GM19025 (cell line): ENCODE measurements around the gene RCOR2.
"Not testable (repeated sequence)": the region's sequence is repeated elsewhere in the genome, so short reads cannot be mapped to it uniquely, and the experiment has no call there.

Source experiments
- ATAC-seq: cut with Tn5 transposase; IDR thresholded peaks from one replicate; pipeline ENCODE4 v1.9.1; 2021; ENCODE audit warnings: mild to moderate bottlenecking, low read depth, moderate library complexity; ENCODE audit not compliant: unreplicated experiment

Gene RCOR2

GRCh38 chr11:63916837-63917691, at the start of gene RCOR2:
Gene RCOR2, minus strand, starts transcription at chr11:63917164. Its CDS starts 708 bp downstream, at chr11:63916456.
- no peak for ATAC-seq

GRCh38 chr11:63966444-63966843, 49.5 kb upstream of the RCOR2 start:
- no peak for ATAC-seq

- ATAC-seq = not testable (repeated sequence)
Measured at GRCh38 chr11:63963895-63964294, 46.9 kb upstream of the RCOR2 start.

GRCh38 chr11:63961608-63962412, 44.8 kb upstream of the RCOR2 start:
- ATAC-seq = no peak

GRCh38 chr11:63958008-63958407, 41.0 kb upstream of the RCOR2 start:
- ATAC-seq = no peak

- no peak for ATAC-seq
Measured at GRCh38 chr11:63952570-63952969, 35.6 kb upstream of the RCOR2 start.

- ATAC-seq = no peak
Measured at GRCh38 chr11:63951779-63952536, 35.0 kb upstream of the RCOR2 start.

- ATAC-seq = no peak
Measured at GRCh38 chr11:63945477-63946163, 28.7 kb upstream of the RCOR2 start.

- no peak for ATAC-seq
Measured at GRCh38 chr11:63944987-63945386, 28.0 kb upstream of the RCOR2 start.

- ATAC-seq = no peak
Measured at GRCh38 chr11:63942803-63943202, 25.8 kb upstream of the RCOR2 start.

GRCh38 chr11:63941901-63942300, 24.9 kb upstream of the RCOR2 start:
- ATAC-seq = no peak

- no peak for ATAC-seq
Measured at GRCh38 chr11:63940786-63941185, 23.8 kb upstream of the RCOR2 start.

- no peak for ATAC-seq
Measured at GRCh38 chr11:63939397-63939891, 22.5 kb upstream of the RCOR2 start.

GRCh38 chr11:63938479-63939396, 21.8 kb upstream of the RCOR2 start, which contains the start of gene NAA40:
Gene NAA40, plus strand, starts transcription at chr11:63939002. Its CDS starts 95 bp downstream, at chr11:63939097.
- ATAC-seq = peak; percentile 93

- peak; percentile 4 for ATAC-seq
Measured at GRCh38 chr11:63937713-63938478, 20.9 kb upstream of the RCOR2 start.

- ATAC-seq = no peak
Measured at GRCh38 chr11:63933459-63933858, 16.5 kb upstream of the RCOR2 start.

GRCh38 chr11:63931876-63932275, 14.9 kb upstream of the RCOR2 start:
- ATAC-seq = no peak

- ATAC-seq = no peak
Measured at GRCh38 chr11:63931045-63931444, 14.1 kb upstream of the RCOR2 start.
